AML-193 (cell line): ENCODE data around the gene ELAVL4.

ENCODE experiments used
- DNase-seq, 2 experiments: peaks; one replicate each; lab custom pipeline; 2025; lab: John Stamatoyannopoulos, UW

Gene ELAVL4

DNA sequence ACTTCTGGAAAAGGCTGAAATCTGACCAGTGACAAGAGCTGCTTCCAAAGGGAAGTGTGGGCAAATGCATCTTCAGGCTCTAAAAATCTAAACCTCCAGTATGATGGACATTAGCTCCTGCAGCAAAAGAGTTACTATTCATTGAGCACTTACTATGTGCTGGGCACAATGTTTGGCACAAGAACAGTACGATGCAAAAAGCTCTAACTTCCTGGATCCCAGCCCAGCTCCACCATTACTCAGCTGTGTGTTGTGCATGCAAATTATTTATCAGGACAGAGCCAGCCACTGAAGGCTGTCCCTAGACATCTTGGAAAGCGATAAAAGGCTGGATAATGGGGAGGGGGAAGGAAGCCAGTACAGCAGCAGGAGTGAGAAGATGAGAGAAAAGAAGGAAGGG lies 143.5 kb downstream of the ELAVL4 start:
- no peak for DNase-seq
